Measurements from ENCODE around the gene FSTL4.

DNA sequence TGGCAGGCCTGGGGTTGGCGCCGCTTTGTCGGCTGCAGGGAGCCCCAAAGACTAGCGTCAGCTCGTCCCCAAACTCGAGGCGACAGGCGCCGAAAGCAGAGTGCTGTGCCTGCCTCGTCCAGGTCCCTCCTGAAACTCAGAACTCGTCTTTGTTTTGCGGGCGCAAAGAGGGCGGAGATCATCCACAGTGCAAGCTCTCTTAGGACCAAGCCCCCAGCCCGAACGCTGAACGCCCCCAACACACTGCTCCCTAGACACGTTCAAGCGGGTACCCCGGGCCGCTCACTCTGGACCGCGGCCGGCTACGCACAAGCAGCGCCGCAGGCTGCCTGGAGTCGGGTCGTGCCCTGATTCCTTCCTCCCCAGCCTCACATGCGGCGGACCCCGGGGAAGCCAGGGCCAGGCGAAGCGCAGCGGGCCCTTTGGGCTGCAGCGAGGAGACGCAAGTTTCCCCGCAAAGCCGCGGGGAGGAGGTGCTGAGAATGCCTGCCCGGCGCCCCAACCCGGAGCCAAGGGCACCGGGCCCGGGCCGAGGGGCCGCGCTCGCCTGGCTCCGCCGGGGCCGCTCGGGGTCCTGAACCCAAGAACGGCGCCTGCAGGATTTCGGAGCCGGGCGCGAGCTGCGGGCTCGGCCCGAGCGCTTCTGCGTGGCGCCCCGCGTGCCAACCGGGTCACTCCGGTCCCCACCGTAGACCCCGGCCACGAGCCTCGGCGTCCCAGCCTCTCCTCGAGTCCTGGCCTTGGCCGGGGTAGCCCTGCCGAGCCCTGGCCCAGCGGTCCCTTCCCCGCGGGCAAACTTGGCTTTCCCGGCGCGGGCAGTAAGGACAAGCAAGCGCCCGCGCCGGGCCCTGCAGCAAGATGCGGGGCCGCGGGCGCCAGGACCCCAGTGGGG lies 738 bp downstream of the FSTL4 start:
- TF ChIP-seq, protein P1, sequence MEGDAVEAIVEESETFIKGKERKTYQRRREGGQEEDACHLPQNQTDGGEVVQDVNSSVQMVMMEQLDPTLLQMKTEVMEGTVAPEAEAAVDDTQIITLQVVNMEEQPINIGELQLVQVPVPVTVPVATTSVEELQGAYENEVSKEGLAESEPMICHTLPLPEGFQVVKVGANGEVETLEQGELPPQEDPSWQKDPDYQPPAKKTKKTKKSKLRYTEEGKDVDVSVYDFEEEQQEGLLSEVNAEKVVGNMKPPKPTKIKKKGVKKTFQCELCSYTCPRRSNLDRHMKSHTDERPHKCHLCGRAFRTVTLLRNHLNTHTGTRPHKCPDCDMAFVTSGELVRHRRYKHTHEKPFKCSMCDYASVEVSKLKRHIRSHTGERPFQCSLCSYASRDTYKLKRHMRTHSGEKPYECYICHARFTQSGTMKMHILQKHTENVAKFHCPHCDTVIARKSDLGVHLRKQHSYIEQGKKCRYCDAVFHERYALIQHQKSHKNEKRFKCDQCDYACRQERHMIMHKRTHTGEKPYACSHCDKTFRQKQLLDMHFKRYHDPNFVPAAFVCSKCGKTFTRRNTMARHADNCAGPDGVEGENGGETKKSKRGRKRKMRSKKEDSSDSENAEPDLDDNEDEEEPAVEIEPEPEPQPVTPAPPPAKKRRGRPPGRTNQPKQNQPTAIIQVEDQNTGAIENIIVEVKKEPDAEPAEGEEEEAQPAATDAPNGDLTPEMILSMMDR (IDR thresholded peaks at IDR 0.05), result no peak
- TF ChIP-seq ZFX (IDR thresholded peaks at IDR 0.05; ENCODE audit: borderline replicate concordance), result no peak
